Measurements from ENCODE around the gene ITGA1.

DNA sequence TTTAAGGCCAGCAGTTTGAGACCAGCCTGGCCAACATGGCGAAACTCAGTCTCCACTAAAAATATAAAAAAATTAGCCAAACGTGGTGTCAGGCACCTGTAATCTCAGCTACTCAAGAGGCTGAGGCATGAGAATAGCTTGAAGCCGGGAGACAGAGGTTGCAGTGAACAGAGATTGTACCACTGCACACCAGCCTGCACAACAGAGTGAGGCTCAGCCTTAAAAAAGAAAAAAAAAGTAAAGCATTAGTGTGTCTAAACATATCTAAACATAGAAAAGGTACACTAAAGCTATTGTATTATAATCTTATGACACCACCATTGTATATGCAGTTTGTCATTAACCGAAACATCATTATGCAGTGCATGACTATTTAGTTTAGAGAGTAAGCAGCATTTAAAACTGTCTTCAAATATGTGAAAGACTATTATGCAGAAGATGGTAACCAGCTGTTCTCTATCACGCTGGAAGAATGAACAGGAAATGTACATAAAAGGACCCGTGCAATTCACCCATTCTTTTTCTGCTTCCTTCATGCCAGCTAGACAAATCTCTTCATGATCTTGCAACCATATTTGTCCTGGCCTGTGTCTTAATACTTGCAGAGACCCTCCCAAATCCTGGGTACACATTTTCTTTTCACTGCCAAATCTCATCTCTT lies 58.6 kb downstream of the ITGA1 start:
- TF ChIP-seq POLR2A (IDR thresholded peaks at IDR 0.05; ENCODE audit: low read depth, low read length) (no peak), TAF1 (IDR thresholded peaks at IDR 0.05; ENCODE audit: borderline replicate concordance, low read depth, low read length) (no peak), POLR2AphosphoS5 (IDR thresholded peaks at IDR 0.05; ENCODE audit: low read depth, low read length) (no peak)
